KMS-11 (cell line): Measurements from ENCODE around the gene PLXNA4.

Experiments used
- H2AFZ ChIP-seq: fragments of 200-600 bp; sonication (generic); 2 replicates; pipeline ENCODE4 v1.6.1; 2016; ENCODE audit warnings: antibody characterized with exemption, mixed run types, low read depth
- H3K27ac ChIP-seq: fragments of 200-600 bp; sonication (generic); 2 replicates; pipeline ENCODE4 v1.6.1; 2016; ENCODE audit warnings: mild to moderate bottlenecking, mixed run types
- H3K27me3 ChIP-seq: fragments of 200-600 bp; sonication (generic); 2 replicates; pipeline ENCODE4 v1.6.1; 2017; ENCODE audit warnings: mild to moderate bottlenecking, low read depth, mixed run types, moderate library complexity; ENCODE audit not compliant: insufficient read depth
- H3K36me3 ChIP-seq: fragments of 200-600 bp; sonication (generic); 2 replicates; pipeline ENCODE4 v1.6.1; 2017; ENCODE audit warnings: mild to moderate bottlenecking, mixed run types; ENCODE audit not compliant: insufficient read depth
- H3K4me1 ChIP-seq: fragments of 200-600 bp; sonication (generic); 2 replicates; pipeline ENCODE4 v1.6.1; 2016; ENCODE audit warnings: mild to moderate bottlenecking, low read depth, mixed run types; ENCODE audit not compliant: poor library complexity, severe bottlenecking
- H3K4me2 ChIP-seq: fragments of 200-600 bp; sonication (generic); 2 replicates; pipeline ENCODE4 v1.7.0; 2016; ENCODE audit warnings: mild to moderate bottlenecking, mixed run types
- H3K4me3 ChIP-seq: fragments of 200-600 bp; sonication (generic); IDR thresholded peaks from 2 replicates; pipeline ENCODE4 v1.6.1; 2017; ENCODE audit warnings: low read depth, low read length, mixed read lengths; ENCODE audit not compliant: insufficient read depth
- H3K79me2 ChIP-seq: fragments of 200-600 bp; sonication (generic); 2 replicates; pipeline ENCODE4 v1.6.1; 2016; ENCODE audit warnings: low read depth, mixed run types; ENCODE audit not compliant: insufficient read depth
- H3K9ac ChIP-seq: fragments of 200-600 bp; sonication (generic); 2 replicates; pipeline ENCODE4 v1.6.1; 2016; ENCODE audit warnings: mild to moderate bottlenecking, mixed run types
- H4K20me1 ChIP-seq: fragments of 200-600 bp; sonication (generic); 2 replicates; pipeline ENCODE4 v1.6.1; 2016; ENCODE audit warnings: mild to moderate bottlenecking, mixed run types; ENCODE audit not compliant: insufficient read depth
- TF ChIP-seq, protein P1 (sequence below): fragments of 200-600 bp; sonication (generic); conservative IDR thresholded peaks from 2 replicates; pipeline ENCODE4 v1.6.1; 2017; ENCODE audit warnings: low read depth, mild to moderate bottlenecking, antibody characterized with exemption, low read length, moderate library complexity, mixed read lengths

The PLXNA4 gene

DNA sequence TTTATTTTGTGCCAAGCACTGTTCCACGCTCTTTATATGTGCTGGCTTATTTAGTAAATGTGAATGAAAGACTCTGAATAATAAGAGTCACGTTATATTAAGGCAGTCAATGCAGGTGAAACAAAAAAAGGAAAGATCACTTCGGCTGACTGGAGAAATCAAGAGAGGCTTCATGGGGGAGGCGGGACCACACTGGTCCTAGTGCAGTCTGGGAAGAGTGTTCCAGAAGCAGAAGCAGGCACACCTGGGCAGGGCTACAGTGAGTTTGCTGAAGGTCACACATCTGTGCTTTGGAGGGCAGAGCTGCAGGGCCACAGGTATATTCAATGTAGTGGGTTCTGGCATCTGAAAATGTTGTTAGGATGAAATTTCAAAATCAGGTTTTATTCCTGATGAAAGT lies 176.9 kb downstream of the PLXNA4 start:
- TF ChIP-seq, protein P1, sequence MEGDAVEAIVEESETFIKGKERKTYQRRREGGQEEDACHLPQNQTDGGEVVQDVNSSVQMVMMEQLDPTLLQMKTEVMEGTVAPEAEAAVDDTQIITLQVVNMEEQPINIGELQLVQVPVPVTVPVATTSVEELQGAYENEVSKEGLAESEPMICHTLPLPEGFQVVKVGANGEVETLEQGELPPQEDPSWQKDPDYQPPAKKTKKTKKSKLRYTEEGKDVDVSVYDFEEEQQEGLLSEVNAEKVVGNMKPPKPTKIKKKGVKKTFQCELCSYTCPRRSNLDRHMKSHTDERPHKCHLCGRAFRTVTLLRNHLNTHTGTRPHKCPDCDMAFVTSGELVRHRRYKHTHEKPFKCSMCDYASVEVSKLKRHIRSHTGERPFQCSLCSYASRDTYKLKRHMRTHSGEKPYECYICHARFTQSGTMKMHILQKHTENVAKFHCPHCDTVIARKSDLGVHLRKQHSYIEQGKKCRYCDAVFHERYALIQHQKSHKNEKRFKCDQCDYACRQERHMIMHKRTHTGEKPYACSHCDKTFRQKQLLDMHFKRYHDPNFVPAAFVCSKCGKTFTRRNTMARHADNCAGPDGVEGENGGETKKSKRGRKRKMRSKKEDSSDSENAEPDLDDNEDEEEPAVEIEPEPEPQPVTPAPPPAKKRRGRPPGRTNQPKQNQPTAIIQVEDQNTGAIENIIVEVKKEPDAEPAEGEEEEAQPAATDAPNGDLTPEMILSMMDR = no peak
- H3K4me3 ChIP-seq = no peak overlapping the region
- no peaks in the 10 kb centered on the region for H3K79me2 ChIP-seq
- H3K4me2 ChIP-seq = no peak overlapping the region
- no peaks in the 10 kb centered on the region for H3K4me1 ChIP-seq
- no peaks in the 10 kb centered on the region for H3K27me3 ChIP-seq
- H3K9ac ChIP-seq = no peak overlapping the region
- H4K20me1 ChIP-seq = no peaks in the 10 kb centered on the region
- no peak overlapping the region for H3K27ac ChIP-seq
- H2AFZ ChIP-seq = no peak overlapping the region
- H3K36me3 ChIP-seq = no peaks in the 10 kb centered on the region

GRCh38 chr7:132398253-132398925 lies 177.9 kb downstream of the PLXNA4 start:
- H2AFZ ChIP-seq = no peak overlapping the region
- H3K27me3 ChIP-seq = no peaks in the 10 kb centered on the region
- H3K36me3 ChIP-seq = no peaks in the 10 kb centered on the region
- no peaks in the 10 kb centered on the region for H3K4me1 ChIP-seq
- H3K4me3 ChIP-seq = no peak overlapping the region
- H3K9ac ChIP-seq = no peak overlapping the region
- no peak overlapping the region for H3K27ac ChIP-seq
- TF ChIP-seq, protein P1 = no peak
- no peaks in the 10 kb centered on the region for H3K79me2 ChIP-seq
- H3K4me2 ChIP-seq = no peak overlapping the region
- H4K20me1 ChIP-seq = no peaks in the 10 kb centered on the region

GRCh38 chr7:132397070-132397469 lies 179.2 kb downstream of the PLXNA4 start:
- Histone ChIP-seq H3K27me3 (no peaks in the 10 kb centered on the region), H4K20me1 (no peaks in the 10 kb centered on the region)
- TF ChIP-seq, protein P1 = no peak

DNA sequence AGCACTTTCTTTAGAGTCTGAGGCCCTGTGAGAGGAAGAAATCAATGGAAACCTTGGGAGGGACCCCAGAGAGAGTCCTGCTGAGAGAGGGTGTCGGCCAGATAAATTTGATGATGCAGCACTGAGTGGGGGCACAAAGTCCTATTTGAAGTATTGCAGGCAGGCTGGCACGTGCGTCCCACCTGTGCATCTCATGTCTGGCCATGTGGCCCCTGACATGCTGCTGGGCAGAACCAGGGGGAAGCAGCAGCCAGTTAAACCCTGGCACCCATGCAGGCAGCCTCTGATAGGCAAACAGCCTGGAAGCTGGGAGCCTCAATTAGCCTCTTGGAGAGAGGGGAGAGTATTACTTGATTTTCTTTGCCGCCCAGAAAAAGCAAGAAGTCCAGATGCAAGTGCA lies 180.9 kb downstream of the PLXNA4 start:
- no peaks in the 10 kb centered on the region for H3K4me1 ChIP-seq
- no peaks in the 10 kb centered on the region for H3K79me2 ChIP-seq
- no peak overlapping the region for H3K4me2 ChIP-seq
- H3K9ac ChIP-seq = no peak overlapping the region
- H3K36me3 ChIP-seq = no peaks in the 10 kb centered on the region
- H3K27me3 ChIP-seq = no peaks in the 10 kb centered on the region
- H3K4me3 ChIP-seq = no peak overlapping the region
- TF ChIP-seq, protein P1 = no peak
- H3K27ac ChIP-seq = no peak overlapping the region
- H4K20me1 ChIP-seq = no peaks in the 10 kb centered on the region
- no peak overlapping the region for H2AFZ ChIP-seq

More at GRCh38 chr7:132397070-132397469, 179.2 kb downstream of the PLXNA4 start:
- H3K36me3 ChIP-seq = no peaks in the 10 kb centered on the region
- H3K9ac ChIP-seq = no peak overlapping the region
- no peaks in the 10 kb centered on the region for H3K4me1 ChIP-seq
- no peak overlapping the region for H3K27ac ChIP-seq
- no peak overlapping the region for H3K4me3 ChIP-seq
- no peak overlapping the region for H2AFZ ChIP-seq
- no peak overlapping the region for H3K4me2 ChIP-seq
- no peaks in the 10 kb centered on the region for H3K79me2 ChIP-seq
